CD14-positive monocyte (primary cell): Measurements from ENCODE around the gene IL1RL2. TPM values are rescaled to one million over a fixed set of nuclear protein-coding genes. Genes with fewer than 3 reads are reported as not detected.

Source experiments
- DNase-seq, 3 donors: peaks; one replicate each; pipeline ENCODE4 v3.0.0-alpha.2; 2011 to 2022
- H2AFZ ChIP-seq: 2 replicates; pipeline ENCODE4 v1.6.0; 2012; ENCODE audit warnings: mild to moderate bottlenecking, low read depth, low read length, inconsistent platforms; ENCODE audit not compliant: insufficient read depth, poor library complexity, severe bottlenecking
- H3K27ac ChIP-seq, 2 donors: 1 replicate in 1 of 2; 2 replicates in 1 of 2; pipeline ENCODE4 v1.5.1; 2012 to 2013; ENCODE audit warnings: low read length in 2 of 2, control low read depth in 1 of 2, inconsistent platforms in 1 of 2, low read depth in 1 of 2, mild to moderate bottlenecking in 1 of 2
- H3K27me3 ChIP-seq, 2 donors: one replicate each; pipeline versions ENCODE4 v1.6.0 to v1.6.1; 2011 to 2013; ENCODE audit warnings: low read length in 2 of 2; ENCODE audit not compliant: control insufficient read depth in 2 of 2, insufficient read depth in 2 of 2
- H3K36me3 ChIP-seq, 2 donors: replicated peaks in 1 of 2; 1 replicate in 1 of 2; 2 replicates in 1 of 2; pipeline versions ENCODE4 v1.5.1 to v1.6.1; 2012 to 2013; ENCODE audit warnings: low read length in 2 of 2, control low read depth in 1 of 2, inconsistent platforms in 1 of 2, mild to moderate bottlenecking in 1 of 2; ENCODE audit not compliant: insufficient read depth in 2 of 2, control insufficient read depth in 1 of 2
- H3K4me1 ChIP-seq, 2 donors: 1 replicate in 1 of 2; 2 replicates in 1 of 2; pipeline versions ENCODE4 v1.5.1 to v1.6.1; 2012 to 2013; ENCODE audit warnings: low read length in 2 of 2, control low read depth in 1 of 2, inconsistent platforms in 1 of 2, mild to moderate bottlenecking in 1 of 2, moderate library complexity in 1 of 2; ENCODE audit not compliant: insufficient read depth in 2 of 2, control insufficient read depth in 1 of 2
- H3K4me2 ChIP-seq: replicated peaks from 2 replicates; pipeline ENCODE3; 2012; ENCODE audit warnings: low read length, moderate library complexity, mild to moderate bottlenecking; ENCODE audit not compliant: poor library complexity, severe bottlenecking; ENCODE audit errors: extremely low read depth
- H3K4me3 ChIP-seq, 3 experiments: fragments of 200-600 bp in 1 of 3; sonication (generic) in 1 of 3; replicated peaks in 1 of 3; 1 replicate in 2 of 3; 2 replicates in 1 of 3; pipeline ENCODE4 v1.5.1; 2011 to 2013; ENCODE audit warnings: low read length in 3 of 3, mild to moderate bottlenecking in 3 of 3, control low read depth in 2 of 3, low read depth in 2 of 3, inconsistent platforms in 1 of 3, moderate library complexity in 1 of 3
- H3K79me2 ChIP-seq: 2 replicates; pipeline ENCODE4 v1.6.0; 2012; ENCODE audit warnings: mild to moderate bottlenecking, control low read depth, inconsistent platforms, low read length, moderate library complexity; ENCODE audit not compliant: insufficient read depth
- H3K9ac ChIP-seq: 2 replicates; pipeline ENCODE4 v1.6.0; 2017; ENCODE audit warnings: low read length, mild to moderate bottlenecking; ENCODE audit not compliant: insufficient read depth, poor library complexity, severe bottlenecking
- H3K9me3 ChIP-seq, 2 donors: replicated peaks in 1 of 2; 1 replicate in 1 of 2; 2 replicates in 1 of 2; pipeline versions ENCODE4 v1.5.1 to v1.6.1; 2012 to 2013; ENCODE audit warnings: low read length in 2 of 2, control low read depth in 1 of 2; ENCODE audit not compliant: control insufficient read depth in 1 of 2, insufficient read depth in 1 of 2
- H4K20me1 ChIP-seq: 2 replicates; pipeline ENCODE4 v1.6.0; 2012; ENCODE audit warnings: mild to moderate bottlenecking, low read length, control low read depth, moderate library complexity; ENCODE audit not compliant: insufficient read depth
- H3K27ac Mint-ChIP-seq, 7 donors: one replicate each; pipeline ENCODE4 v1.8.0; 2020; ENCODE audit warnings: mild to moderate bottlenecking in 7 of 7, mixed read lengths in 7 of 7, moderate library complexity in 6 of 7, inconsistent platforms in 2 of 7
- H3K27me3 Mint-ChIP-seq, 3 donors: one replicate each; pipeline ENCODE4 v1.8.0; 2021 to 2022; ENCODE audit warnings: low read depth in 3 of 3, mild to moderate bottlenecking in 3 of 3, mixed read lengths in 3 of 3, moderate library complexity in 3 of 3, inconsistent platforms in 1 of 3
- H3K36me3 Mint-ChIP-seq, 2 donors: one replicate each; pipeline ENCODE4 v1.8.0; 2020; ENCODE audit warnings: mixed read lengths in 2 of 2, inconsistent platforms in 1 of 2, mild to moderate bottlenecking in 1 of 2
- H3K4me1 Mint-ChIP-seq: one replicate; pipeline ENCODE4 v1.8.0; 2020; ENCODE audit warnings: mild to moderate bottlenecking, mixed read lengths
- H3K4me3 Mint-ChIP-seq, 2 donors: one replicate each; pipeline ENCODE4 v1.8.0; 2020; ENCODE audit warnings: mild to moderate bottlenecking in 2 of 2, mixed read lengths in 2 of 2, moderate library complexity in 1 of 2
- H3K9me3 Mint-ChIP-seq, 7 donors: one replicate each; pipeline ENCODE4 v1.8.0; 2020 to 2022; ENCODE audit warnings: mixed read lengths in 7 of 7, mild to moderate bottlenecking in 6 of 7, moderate library complexity in 6 of 7, inconsistent platforms in 2 of 7
- CTCF ChIP-seq: fragments of 200-600 bp; IDR thresholded peaks from one replicate; pipeline ENCODE4 v1.8.0; 2022; ENCODE audit warnings: antibody characterized with exemption, mild to moderate bottlenecking
- WGBS: methylation state at CpG from one replicate; pipeline ENCODE4 v1.1.5; 2013; ENCODE audit warnings: missing lambda C conversion rate; ENCODE audit not compliant: insufficient coverage; 5-methylcytosine and 5-hydroxymethylcytosine counted together
- intact Hi-C, 2 donors: fragments of 100-400 bp; cut with micrococcal nuclease; formaldehyde crosslinking; loops; one replicate each; pipeline versions ENCODE4 v1.15.0 to v1.15.1; 2023
- polyA plus RNA-seq, 3 donors: library from polyadenylated mRNA; depleted of rRNA in 1 of 3; unstranded in 2 of 3; stranded (reverse) in 1 of 3; fragments of 300-500 nt in 2 of 3; fragments of >200 nt in 1 of 3; fragmentation: Illumina TruSeq in 2 of 3; gene quantifications; 1 replicate in 2 of 3; 2 replicates in 1 of 3; pipeline ENCODE4 v1.2.3, GENCODE V29; 2012 to 2021

IL1RL2 gene
- polyA plus RNA-seq, 3 donors: 0.07 to 1.5 TPM; not detected in 1

DNA sequence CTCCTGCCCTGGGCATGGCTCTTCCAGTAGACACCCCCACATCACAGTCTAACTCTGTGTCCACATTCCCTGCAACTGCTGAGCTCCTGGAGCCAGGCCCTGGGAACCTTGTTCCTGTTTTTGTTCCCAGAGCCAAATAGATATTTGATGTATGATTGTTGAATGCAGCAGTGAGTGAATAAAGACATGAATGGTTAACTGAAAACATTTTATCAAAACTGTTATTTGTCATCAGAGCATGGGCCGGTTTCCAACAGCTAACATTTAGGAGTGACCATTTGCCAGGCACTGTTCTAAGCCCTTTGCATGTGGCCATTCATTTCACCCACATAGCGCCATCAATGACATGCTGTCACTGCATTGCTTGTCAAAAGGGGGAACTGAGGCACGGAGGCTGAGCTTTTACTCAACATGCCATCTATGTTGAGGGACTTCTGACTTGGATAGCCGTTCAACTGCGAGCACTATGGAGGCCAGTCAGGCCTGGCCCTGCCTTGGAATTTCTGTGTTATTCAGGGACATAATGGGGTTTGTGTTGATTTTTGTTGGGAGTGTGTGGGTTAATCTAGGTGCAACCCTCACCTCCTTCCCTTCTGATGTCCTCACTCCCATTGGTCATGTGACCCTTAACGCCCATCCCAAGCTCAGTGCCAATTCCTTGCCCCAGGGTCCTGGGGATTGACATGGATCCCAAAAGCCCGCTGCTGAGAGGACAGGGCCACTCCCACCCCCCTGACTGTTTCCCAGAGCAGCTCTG, 31.7 kb upstream of the IL1RL2 start:
- no peaks in the 10 kb centered on the region for H3K27me3 ChIP-seq
- peak overlapping the region in 1 of 2 donors; percentile 48 for H3K4me3 Mint-ChIP-seq
- H3K79me2 ChIP-seq: no peaks in the 10 kb centered on the region
- H4K20me1 ChIP-seq: no peaks in the 10 kb centered on the region
- H3K4me1 Mint-ChIP-seq: peaks cover 24% of the 10 kb centered on the region
- peaks cover 0 to 5% of the 10 kb centered on the region in 2 donors for H3K9me3 ChIP-seq
- peaks cover 15 to 17% of the 10 kb centered on the region in 2 donors for H3K4me1 ChIP-seq
- intact Hi-C loops: no loop called here
- no peak overlapping the region for H3K9ac ChIP-seq
- TF ChIP-seq CTCF: no peak
- H2AFZ ChIP-seq: no peak overlapping the region
- peaks cover 24 to 30% of the 10 kb centered on the region in 2 donors for H3K36me3 Mint-ChIP-seq
- H3K36me3 ChIP-seq: no peaks in the 10 kb centered on the region
- H3K9me3 Mint-ChIP-seq: peaks cover 10 to 23% (median 18%) of the 10 kb centered on the region in 7 donors
- WGBS: 94% methylated on average over 3 of the region's 7 CpGs
- H3K27ac ChIP-seq: peak overlapping the region; percentile 36 to 58
- no peaks in the 10 kb centered on the region for H3K27me3 Mint-ChIP-seq
- no peak overlapping the region for H3K4me3 ChIP-seq
- H3K4me2 ChIP-seq: peak overlapping the region; percentile 23
- DNase-seq: no peak
- peak overlapping the region; percentile 55 to 83 (median 76) for H3K27ac Mint-ChIP-seq

- H3K27me3 ChIP-seq: no peaks in the 10 kb centered on the region
- no peak overlapping the region for H3K9ac ChIP-seq
- no peaks in the 10 kb centered on the region for H3K79me2 ChIP-seq
- peak overlapping the region; percentile 55 to 83 (median 76) for H3K27ac Mint-ChIP-seq
- no peaks in the 10 kb centered on the region for H3K36me3 ChIP-seq
- no peaks in the 10 kb centered on the region for H3K27me3 Mint-ChIP-seq
- H3K4me3 ChIP-seq: no peak overlapping the region
- H3K4me1 ChIP-seq: peaks cover 15 to 17% of the 10 kb centered on the region in 2 donors
- intact Hi-C loops: no loop called here
- no peak for TF ChIP-seq CTCF
- peak; percentile 77 to 89 (median 81) for DNase-seq
- H3K9me3 ChIP-seq: peaks cover 0 to 4% of the 10 kb centered on the region in 2 donors
- peak overlapping the region; percentile 23 for H3K4me2 ChIP-seq
- H3K27ac ChIP-seq: peak overlapping the region; percentile 36 to 58
- H3K4me1 Mint-ChIP-seq: peaks cover 24% of the 10 kb centered on the region
- no peak overlapping the region for H2AFZ ChIP-seq
- H3K9me3 Mint-ChIP-seq: peaks cover 9 to 20% (median 14%) of the 10 kb centered on the region in 7 donors
- 29% methylated on average over 2 of the region's 6 CpGs for WGBS
- peak overlapping the region in 1 of 2 donors; percentile 48 for H3K4me3 Mint-ChIP-seq
- H3K36me3 Mint-ChIP-seq: peaks cover 25 to 30% of the 10 kb centered on the region in 2 donors
- H4K20me1 ChIP-seq: no peaks in the 10 kb centered on the region
Measured at GRCh38 chr2:102155703-102156515, 30.9 kb upstream of the IL1RL2 start.
